GM15510 (cell line): ENCODE results near the gene FRG2.
"Not testable (repeated sequence)": the region's sequence is repeated elsewhere in the genome, so short reads cannot be mapped to it uniquely, and the experiment has no call there.

Experiments used
- POLR2A ChIP-seq: IDR thresholded peaks from 3 replicates; pipeline ENCODE4 v1.6.1; 2011; ENCODE audit warnings: borderline replicate concordance; ENCODE audit not compliant: insufficient read length; ENCODE audit errors: extremely low read depth

FRG2 gene

DNA sequence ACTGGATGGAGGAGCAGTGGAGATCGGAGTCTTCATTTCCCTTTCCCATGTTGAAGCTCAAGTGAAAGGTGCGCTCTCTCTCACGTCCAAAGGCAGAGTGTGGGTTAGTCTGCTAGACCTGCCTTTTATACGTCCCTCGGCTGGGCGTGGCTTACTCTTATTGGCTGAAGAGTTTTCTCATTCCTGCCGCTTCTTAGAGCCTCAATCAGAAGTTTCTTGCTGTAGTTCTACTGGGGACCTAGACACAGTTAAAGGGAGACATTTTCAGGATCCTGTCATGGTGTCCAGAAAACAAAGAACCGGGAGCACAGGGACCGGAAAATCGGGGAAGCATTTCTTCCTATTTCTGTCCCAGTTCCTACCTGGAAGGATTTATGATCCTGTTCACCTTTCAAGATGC, at the start of gene FRG2:
TSS of gene FRG2 (minus strand) at position 101 of the 400 bp plus-strand sequence. CDS start at position 49, 52 bp downstream.
- TF ChIP-seq POLR2A: not testable (repeated sequence)

- not testable (repeated sequence) for TF ChIP-seq POLR2A
Measured at GRCh38 chr4:190064342-190064741, 37.3 kb upstream of the FRG2 start, which contains the start of gene DBET. Gene DBET, plus strand, starts transcription at chr4:190064502.

DNA sequence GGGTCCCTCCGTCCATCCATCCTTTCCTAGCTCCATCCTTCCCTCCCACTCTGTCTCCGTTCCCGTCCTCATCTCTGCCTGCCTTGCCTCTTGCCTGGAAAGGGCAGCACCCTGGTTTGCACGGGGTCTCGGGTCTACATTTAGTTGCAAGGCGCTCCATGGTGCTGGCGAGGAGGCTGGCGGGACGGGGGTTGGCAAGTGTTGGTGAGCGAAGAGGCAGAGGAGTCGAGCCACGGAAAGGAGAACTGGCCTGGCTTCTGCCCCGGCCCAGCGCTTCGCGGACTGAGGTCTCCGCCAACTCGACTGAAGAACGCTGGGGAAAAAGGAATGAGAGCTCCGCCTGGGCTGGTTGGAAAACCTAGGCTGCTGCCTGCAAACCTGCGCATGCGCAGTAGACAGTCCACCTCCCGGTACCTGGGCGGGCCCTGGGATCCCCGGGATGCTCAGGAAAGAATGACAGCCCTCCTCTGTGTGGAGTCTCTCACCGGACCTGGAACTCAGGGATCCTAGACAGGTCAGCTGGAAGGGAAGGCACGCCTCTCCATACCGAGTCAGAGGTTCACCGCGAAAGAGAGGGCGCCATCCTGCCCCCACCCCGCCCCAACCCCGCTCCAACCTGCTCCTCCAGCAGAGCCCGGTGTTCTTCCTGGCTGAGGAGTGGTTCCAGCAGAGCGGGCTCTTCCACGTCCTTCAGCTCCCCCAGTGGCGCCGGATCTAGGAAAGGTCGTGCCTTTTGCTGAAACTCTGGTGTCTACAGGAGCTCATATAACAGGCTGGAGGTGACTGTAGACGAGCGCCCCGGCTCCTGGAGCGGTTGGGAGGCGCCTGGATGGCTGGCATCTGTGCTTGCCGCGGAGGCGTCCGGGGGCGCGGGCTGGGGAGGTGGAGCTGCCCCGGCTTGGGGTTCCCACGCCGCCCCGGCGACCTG, 6.0 kb downstream of the FRG2 start:
- no peak for TF ChIP-seq POLR2A

DNA sequence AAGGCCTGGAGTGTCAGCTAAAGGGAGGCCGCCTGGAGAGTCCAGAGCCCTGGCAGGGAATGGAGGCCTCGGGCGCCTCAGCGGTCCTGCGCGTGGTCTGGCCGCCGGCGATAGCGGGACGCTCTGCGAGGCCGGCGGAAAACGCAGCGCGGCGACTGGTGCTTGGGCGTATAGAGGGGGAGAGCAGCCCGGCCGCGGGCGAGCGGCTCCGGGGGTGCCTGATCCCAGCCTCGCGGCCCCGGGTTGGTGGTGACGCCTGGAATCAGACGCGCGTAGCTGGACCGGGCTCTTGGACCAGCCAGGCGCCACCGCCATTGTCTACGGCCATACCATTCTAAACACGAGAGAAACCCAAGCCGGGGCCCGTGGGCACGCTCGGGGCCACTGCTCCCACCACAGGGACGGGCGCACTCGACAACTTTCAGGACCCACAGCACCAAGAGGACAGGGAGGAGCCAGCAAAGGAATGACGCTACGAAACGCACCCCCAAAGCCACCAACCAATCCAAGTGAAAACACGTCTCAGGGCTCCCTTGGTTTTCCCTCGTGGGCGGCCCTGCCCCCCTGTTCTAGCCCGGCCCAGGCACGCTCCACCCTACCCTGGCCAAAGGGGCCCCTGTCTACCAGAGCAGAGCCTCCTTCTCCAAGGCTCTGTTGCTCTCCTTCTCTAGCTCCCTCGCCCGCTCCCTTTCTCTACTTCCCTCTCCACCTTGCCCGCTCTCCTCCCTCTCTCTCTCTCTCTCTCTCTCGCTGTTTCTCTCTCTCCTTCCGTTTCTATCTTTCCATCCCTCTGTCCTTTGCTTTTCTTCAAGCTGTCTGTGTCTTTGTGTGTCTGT, 7.8 kb downstream of the FRG2 start:
- no peak for TF ChIP-seq POLR2A

- no peak for TF ChIP-seq POLR2A
Measured at GRCh38 chr4:190018201-190018920, 8.7 kb downstream of the FRG2 start.

DNA sequence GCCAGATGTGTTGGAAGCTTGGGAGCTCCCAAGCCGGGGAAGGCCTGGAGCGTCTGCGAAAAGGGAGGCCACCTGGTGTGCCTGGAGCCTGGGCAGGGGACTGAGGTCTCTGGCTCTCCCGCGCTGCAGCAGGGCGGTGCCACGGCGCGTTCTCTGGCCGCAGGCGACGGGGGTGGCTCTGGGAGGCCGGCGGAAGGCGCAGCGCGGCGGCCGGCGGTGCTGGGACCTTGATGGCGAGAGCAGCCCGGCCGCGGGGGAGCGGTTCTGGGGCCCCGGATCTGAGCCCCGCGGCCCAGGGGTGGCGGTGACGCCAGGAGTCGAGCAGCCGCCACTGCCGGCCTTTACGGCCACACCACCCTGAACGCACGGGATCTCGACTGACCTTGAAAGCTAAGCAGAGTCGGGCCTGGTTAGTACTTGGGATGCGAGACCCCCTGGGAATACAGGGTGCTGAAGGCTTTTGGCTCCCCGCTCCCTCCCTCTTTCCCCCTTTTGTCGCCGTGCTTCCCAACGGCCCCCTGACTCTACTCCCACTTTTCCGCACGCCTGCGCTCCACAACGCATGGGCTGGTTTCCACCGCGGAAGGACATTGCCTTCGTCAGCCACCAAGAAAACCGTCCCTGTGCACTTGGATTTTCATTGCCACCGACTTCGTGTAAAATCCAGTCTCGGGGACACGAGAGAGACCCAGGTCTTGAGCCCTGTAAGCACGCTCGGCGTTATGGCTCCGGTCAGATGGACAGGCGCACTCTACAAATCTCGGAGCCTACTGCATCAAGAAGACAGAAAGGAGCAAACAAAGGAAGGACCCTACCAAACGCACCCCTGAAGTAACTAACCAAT, 9.5 kb downstream of the FRG2 start:
- no peak for TF ChIP-seq POLR2A

GRCh38 chr4:190016369-190017289, 10.4 kb downstream of the FRG2 start:
- TF ChIP-seq POLR2A: no peak

DNA sequence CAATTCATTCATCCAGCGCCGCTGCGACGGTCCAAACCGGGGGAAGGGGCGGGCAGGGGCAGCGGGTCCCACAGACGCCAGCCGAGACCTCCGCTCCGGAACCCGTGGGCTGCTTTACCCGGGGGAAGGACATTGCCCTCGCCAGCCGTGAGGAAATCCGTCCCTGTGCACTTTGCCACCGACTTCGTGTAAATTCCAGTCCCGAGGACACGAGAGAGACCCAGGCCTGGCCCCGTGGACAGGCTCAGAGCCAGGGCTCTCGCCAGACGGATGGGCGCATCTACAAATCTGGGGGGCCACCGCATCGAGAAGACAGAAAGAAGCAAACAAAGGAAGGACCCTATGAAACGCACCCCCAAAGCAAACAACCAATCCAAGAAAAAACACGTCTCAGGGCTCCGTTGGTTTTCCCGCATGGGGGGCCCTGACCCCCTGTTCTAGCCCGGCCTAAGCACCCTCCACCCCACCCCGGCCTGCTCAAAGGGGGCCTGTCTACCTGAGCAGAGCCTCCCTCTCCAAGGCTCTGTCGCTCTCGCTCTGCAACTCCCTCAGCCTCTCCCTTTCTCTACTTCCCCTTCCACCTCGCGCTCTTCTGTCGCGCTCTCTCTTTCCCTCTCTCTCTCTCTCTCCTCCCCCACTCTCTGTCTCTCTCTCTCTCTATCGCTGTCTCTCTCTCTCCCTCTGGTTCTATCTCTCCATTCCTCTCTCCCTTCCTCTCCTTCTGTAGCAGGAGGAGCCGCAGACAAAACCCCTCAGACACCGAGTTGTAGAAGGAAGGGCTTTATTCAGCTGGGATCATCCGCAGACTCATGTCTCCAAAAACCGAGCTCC, 11.3 kb downstream of the FRG2 start:
- no peak for TF ChIP-seq POLR2A

DNA sequence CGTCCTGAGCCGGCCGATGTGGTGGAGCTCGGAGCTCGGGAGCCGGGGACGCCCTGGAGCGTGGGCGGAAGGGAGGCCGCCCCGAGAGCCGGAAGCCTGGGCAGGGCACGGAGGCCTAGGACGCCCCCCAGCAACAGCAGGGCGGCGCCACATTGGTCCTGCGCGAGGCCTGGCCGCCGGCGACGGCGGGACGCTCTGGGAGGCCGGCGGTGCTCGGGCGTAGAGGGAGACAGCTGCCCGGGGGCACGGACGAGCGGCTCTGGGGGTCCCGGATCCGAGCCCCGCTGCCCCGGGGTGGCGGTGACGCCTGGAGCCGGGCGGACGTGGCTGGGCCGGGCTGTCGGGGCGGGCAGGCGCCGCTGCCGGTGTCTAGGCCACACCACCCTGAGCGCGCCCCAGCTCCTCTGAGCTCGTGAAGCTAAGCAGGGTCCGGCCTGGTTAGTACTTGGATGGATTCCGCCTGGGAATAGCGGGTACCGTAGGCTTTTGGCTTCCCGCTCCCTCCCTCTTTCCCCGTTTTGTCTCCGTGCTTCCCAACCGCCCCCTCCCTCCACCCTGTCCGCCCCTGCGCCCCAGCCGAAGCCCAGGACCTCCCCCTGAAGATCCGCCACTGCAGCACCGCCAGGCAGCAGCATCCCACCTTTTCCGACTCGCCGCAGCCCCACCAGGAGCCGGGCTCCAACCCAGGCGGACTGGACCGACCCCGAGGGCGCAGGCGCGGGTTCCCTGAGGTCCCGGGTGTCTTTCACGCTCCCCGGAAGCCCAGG, 12.1 kb downstream of the FRG2 start:
- no peak for TF ChIP-seq POLR2A

GRCh38 chr4:189988877-189989431, 38.1 kb downstream of the FRG2 start:
- TF ChIP-seq POLR2A: no peak

GRCh38 chr4:189981970-189982369, 45.1 kb downstream of the FRG2 start:
- TF ChIP-seq POLR2A: no peak
